ENCODE data around the gene SUB1. TPM values are rescaled to one million over a fixed set of nuclear protein-coding genes. Genes with fewer than 3 reads are reported as not detected.
"Not testable (repeated sequence)": the region's sequence is repeated elsewhere in the genome, so short reads cannot be mapped to it uniquely, and the experiment has no call there.

SUB1 gene
- total RNA-seq, 2 donors from 2014 or later: 195 to 273 TPM

DNA sequence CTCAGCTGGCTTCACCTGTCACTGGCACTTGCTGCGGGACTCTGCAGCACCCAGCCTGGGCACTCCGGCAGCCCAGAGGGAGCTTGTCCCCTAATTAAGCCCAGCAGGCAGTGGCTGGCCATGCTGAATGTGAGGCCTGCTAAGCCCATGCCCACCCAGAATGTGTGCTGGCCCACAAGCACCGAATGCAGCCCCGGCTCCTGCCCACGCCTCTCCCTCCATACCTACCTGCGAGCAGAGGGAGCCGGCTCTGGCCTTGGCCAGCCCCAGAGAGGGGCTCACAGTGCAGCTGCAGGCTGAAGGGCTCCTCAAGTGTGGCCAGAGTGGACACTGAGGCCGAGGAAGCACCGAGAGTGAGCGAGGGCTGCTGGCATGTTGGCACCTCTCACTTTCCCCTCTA lies 32.4 kb upstream of the SUB1 start:
- no peak for ATAC-seq
- peaks cover 3 to 5% of the 10 kb centered on the region in 2 donors for H3K4me1 Mint-ChIP-seq (ENCODE audit: low read depth in 2 of 2)
- no peak for DNase-seq (ENCODE audit: low spot score)
- H3K27ac Mint-ChIP-seq: no peak overlapping the region
- H3K4me3 Mint-ChIP-seq: no peak overlapping the region
- H3K9me3 Mint-ChIP-seq: no peaks in the 10 kb centered on the region
- H3K27me3 Mint-ChIP-seq: peaks cover 0 to 6% of the 10 kb centered on the region in 2 donors
- H3K36me3 Mint-ChIP-seq: no peaks in the 10 kb centered on the region

GRCh38 chr5:32554181-32554780 lies 31.1 kb upstream of the SUB1 start:
- not testable (repeated sequence) for H3K9me3 Mint-ChIP-seq; ATAC-seq; DNase-seq (ENCODE audit: low spot score); H3K4me1 Mint-ChIP-seq (ENCODE audit: low read depth in 2 of 2); H3K4me3 Mint-ChIP-seq; H3K27me3 Mint-ChIP-seq; H3K36me3 Mint-ChIP-seq; H3K27ac Mint-ChIP-seq

DNA sequence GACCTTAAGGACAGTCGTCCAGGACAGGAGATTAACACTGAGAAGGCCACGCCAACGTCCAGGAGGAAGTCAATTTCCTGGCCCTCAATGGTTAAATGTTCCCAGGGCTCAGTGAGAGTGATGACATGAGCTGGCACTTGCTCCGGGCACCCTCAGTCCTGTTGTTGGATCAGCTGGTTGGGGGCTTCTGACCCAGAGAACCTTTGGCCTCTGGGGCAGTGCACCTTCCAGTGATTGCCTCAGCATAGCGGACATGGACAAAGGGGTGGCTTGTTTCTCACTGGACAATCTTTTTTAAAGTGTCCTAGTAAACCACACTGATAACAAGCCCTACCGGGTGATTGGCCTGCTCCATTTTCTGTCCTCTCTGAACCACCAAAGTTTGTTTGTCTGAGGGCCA lies 28.8 kb upstream of the SUB1 start:
- not testable (repeated sequence) for DNase-seq (ENCODE audit: low spot score); H3K4me1 Mint-ChIP-seq (ENCODE audit: low read depth in 2 of 2); H3K27me3 Mint-ChIP-seq; H3K4me3 Mint-ChIP-seq; H3K27ac Mint-ChIP-seq; ATAC-seq; H3K9me3 Mint-ChIP-seq; H3K36me3 Mint-ChIP-seq

DNA sequence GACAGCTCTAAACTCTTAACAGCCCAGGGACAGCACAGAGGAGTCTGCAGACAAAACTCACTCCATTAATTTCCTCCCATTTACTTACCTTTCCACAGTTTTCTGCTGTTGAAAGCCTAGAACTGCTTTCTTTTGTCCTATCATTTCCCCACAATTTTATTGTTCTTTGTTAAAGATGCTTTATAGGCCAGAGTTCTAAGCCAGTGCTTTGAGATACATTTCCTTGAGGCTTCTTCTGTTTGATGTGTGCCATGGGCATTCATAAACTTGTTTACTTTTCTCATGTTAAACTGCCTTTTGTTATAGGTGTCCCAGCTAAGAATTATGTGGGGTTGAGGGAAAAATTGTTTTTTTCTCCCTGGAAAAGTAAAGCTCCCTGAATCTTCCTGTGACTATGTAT lies 25.9 kb upstream of the SUB1 start:
- no peak for ATAC-seq
- Mint-ChIP-seq H3K36me3 (no peaks in the 10 kb centered on the region), H3K4me1 (ENCODE audit: low read depth in 2 of 2) (peaks cover under 1 to 1% of the 10 kb centered on the region in 2 donors), H3K9me3 (no peaks in the 10 kb centered on the region), H3K27me3 (peaks cover 0 to 3% of the 10 kb centered on the region in 2 donors), H3K27ac (no peak overlapping the region), H3K4me3 (no peak overlapping the region)
- DNase-seq (ENCODE audit: low spot score): no peak

DNA sequence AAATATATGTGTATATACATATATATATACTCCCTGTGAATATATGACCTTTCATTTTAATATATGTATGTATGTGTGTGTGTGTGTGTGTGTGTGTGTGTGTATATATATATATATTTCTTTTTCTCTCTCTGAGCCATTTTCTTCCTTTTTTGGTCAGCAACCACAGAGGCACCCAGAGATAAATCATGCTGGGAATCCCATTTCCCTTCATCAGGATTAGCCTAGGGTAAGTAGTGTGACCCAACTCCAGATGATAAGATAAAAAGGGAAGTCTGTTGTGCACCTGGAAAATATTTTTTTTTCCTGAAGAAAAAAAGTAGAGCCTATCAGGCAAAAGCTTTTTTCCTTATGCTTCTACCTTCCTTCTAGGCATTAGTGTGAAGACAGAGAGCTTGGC lies 25.4 kb upstream of the SUB1 start:
- H3K27ac Mint-ChIP-seq: no peak overlapping the region
- no peak overlapping the region for H3K4me3 Mint-ChIP-seq
- peaks cover 0 to 3% of the 10 kb centered on the region in 2 donors for H3K27me3 Mint-ChIP-seq
- ATAC-seq: no peak
- no peaks in the 10 kb centered on the region for H3K4me1 Mint-ChIP-seq (ENCODE audit: low read depth in 2 of 2)
- no peaks in the 10 kb centered on the region for H3K36me3 Mint-ChIP-seq
- DNase-seq (ENCODE audit: low spot score): no peak
- H3K9me3 Mint-ChIP-seq: no peaks in the 10 kb centered on the region

GRCh38 chr5:32562056-32562455 lies 23.3 kb upstream of the SUB1 start:
- Mint-ChIP-seq H3K27me3 (peaks cover 0 to 4% of the 10 kb centered on the region in 2 donors), H3K4me3 (no peak overlapping the region), H3K27ac (no peak overlapping the region), H3K36me3 (no peaks in the 10 kb centered on the region), H3K4me1 (ENCODE audit: low read depth in 2 of 2) (no peaks in the 10 kb centered on the region), H3K9me3 (no peaks in the 10 kb centered on the region)
- ATAC-seq: no peak
- DNase-seq (ENCODE audit: low spot score): no peak

- Mint-ChIP-seq H3K9me3 (no peaks in the 10 kb centered on the region), H3K4me1 (ENCODE audit: low read depth in 2 of 2) (no peaks in the 10 kb centered on the region), H3K27me3 (peaks cover 0 to 2% of the 10 kb centered on the region in 2 donors), H3K36me3 (no peaks in the 10 kb centered on the region), H3K27ac (no peak overlapping the region), H3K4me3 (no peak overlapping the region)
- DNase-seq (ENCODE audit: low spot score) (no peak), ATAC-seq (no peak)
Observed at GRCh38 chr5:32562843-32563242, 22.5 kb upstream of the SUB1 start.

DNA sequence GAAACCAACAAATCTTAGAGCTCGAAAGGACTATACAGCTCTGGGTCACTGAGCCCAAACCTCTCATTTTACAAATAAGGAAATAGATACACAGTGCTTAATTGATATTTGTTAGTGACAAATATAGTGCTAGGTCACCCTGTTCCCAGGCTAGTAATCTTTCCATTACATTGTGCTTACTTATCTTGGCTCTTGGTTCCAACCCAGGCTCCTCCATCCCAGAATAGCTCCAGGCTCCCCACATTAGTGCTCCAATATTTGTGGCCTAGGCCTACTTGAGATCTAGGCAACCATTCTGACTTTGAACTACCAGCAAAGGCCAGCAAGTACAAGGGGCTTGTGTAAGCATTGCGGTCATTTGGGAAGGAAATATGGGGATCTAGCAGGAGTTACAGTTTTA lies 21.7 kb upstream of the SUB1 start:
- no peak overlapping the region for H3K27ac Mint-ChIP-seq
- no peak for ATAC-seq
- no peak overlapping the region for H3K4me3 Mint-ChIP-seq
- DNase-seq (ENCODE audit: low spot score): no peak
- no peaks in the 10 kb centered on the region for H3K9me3 Mint-ChIP-seq
- H3K36me3 Mint-ChIP-seq: no peaks in the 10 kb centered on the region
- peaks cover 0 to 2% of the 10 kb centered on the region in 2 donors for H3K27me3 Mint-ChIP-seq
- no peaks in the 10 kb centered on the region for H3K4me1 Mint-ChIP-seq (ENCODE audit: low read depth in 2 of 2)

DNA sequence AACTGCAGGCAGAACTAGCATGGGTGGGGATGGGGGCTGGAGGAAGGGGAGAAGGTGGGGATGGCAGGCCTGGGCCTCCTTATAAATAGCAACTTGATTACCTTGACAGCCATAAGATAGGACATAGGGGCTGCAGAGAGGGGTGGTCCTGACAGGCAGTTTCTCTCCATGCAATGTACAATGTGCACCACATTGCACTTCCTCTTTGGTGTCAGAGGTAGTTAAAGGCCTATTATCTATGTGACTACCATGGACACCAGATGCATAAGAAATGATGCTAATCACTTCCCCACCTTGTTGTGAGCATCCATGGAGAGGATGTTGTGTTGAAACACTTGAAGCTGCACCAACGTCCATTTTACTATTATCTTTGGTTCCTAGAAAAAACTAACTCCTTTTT lies 20.2 kb upstream of the SUB1 start:
- H3K27me3 Mint-ChIP-seq: peaks cover 0 to 2% of the 10 kb centered on the region in 2 donors
- H3K4me1 Mint-ChIP-seq (ENCODE audit: low read depth in 2 of 2): no peaks in the 10 kb centered on the region
- H3K27ac Mint-ChIP-seq: no peak overlapping the region
- H3K4me3 Mint-ChIP-seq: no peak overlapping the region
- H3K9me3 Mint-ChIP-seq: no peaks in the 10 kb centered on the region
- ATAC-seq (no peak), DNase-seq (ENCODE audit: low spot score) (no peak)
- no peaks in the 10 kb centered on the region for H3K36me3 Mint-ChIP-seq

DNA sequence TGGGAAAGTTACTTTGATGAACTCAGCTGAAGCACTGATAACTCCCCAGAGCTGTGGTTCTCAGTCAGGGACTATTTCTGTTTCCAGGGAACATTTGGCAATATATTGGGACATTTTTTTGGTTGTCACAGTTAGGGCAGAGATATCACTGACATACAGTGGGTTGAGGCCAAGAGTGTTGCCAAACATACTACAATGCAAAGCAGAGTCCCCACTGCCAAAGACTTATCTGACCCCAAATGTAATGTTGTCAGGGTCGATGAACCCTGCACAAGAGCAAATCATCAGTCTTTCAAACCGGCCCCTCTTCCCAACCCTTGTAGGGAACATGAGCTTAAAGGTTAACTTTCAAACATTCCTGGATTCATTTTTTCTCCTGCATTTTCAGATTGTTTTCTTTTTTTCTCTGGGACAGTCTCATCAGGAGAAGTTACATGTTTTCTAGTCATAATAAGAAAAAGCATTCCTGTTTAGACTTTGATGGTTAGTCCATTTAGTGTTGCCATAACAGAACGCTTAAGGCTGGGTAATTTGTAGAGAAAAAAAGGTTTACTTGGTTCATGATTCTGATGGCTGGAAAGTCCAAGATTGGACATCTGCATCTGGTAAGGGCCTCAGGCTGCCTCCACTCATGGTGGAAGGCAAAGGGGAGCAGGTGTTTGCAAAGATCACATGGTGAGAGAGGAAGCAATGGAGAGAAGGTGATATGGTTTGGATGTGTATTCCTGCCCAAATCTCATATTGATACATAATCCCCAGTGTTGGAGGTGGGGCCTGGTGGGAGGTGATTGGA lies 18.8 kb upstream of the SUB1 start:
- Mint-ChIP-seq H3K4me3 (no peak overlapping the region), H3K4me1 (ENCODE audit: low read depth in 2 of 2) (no peaks in the 10 kb centered on the region), H3K27ac (no peak overlapping the region), H3K36me3 (no peaks in the 10 kb centered on the region), H3K9me3 (no peaks in the 10 kb centered on the region), H3K27me3 (peaks cover 0 to 2% of the 10 kb centered on the region in 2 donors)
- ATAC-seq (no peak), DNase-seq (ENCODE audit: low spot score) (no peak)

DNA sequence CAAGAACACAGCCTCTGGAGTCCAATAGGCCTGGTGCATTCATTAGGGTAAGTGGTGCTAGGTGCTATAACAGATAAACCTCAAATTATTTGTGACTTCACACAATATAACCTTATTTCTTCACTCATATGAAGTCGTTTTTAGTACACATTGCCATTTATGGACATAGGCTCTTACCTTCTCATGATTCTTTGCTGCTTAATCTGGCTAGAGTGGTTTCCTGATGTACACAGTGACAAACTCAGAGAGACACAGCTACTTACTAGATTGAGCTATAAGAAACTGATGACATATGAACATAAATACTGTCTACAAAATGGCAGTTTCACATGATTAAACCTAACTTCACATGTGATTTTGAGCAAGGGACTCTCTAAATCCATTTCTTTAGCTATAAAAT lies 14.2 kb upstream of the SUB1 start:
- DNase-seq (ENCODE audit: low spot score): no peak
- ATAC-seq: no peak
- no peaks in the 10 kb centered on the region for H3K36me3 Mint-ChIP-seq
- H3K4me1 Mint-ChIP-seq (ENCODE audit: low read depth in 2 of 2): no peaks in the 10 kb centered on the region
- H3K9me3 Mint-ChIP-seq: no peaks in the 10 kb centered on the region
- no peak overlapping the region for H3K4me3 Mint-ChIP-seq
- H3K27me3 Mint-ChIP-seq: no peaks in the 10 kb centered on the region
- H3K27ac Mint-ChIP-seq: no peak overlapping the region

DNA sequence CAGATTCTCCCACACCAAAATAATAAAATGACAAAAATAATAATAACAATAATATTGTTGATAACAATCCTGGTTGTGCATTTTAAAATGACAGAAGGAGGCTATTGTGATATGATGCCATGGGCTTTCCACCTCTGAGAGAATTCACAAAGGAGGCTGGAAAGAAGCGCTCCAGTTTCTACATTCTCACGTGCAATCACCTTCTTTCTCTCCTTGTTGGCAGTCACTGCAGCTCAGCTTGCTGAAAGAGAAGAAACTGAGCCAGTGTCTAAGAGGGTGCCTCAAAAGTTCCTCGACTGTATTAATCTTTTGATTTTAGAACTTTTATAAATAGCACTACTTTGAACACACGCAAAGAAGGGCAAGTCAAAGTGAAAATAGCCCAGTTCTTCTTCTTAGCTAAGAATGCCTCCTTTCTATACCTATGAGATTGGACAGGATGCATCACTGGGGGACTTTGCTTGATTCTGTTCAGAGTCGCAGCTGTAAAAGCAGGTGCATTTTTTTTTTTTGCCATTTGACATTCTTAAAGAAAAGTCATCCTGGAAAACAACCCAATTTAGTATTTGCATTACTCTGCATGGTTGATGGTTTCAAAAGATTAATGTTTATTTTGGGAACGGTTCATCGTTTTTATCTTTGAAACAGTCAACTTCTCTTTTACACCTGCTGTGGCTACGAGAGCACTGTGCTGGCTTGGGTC lies 12.4 kb upstream of the SUB1 start:
- no peaks in the 10 kb centered on the region for H3K36me3 Mint-ChIP-seq
- DNase-seq (ENCODE audit: low spot score) (no peak), ATAC-seq (no peak)
- H3K4me1 Mint-ChIP-seq (ENCODE audit: low read depth in 2 of 2): no peaks in the 10 kb centered on the region
- H3K27ac Mint-ChIP-seq: no peak overlapping the region
- no peak overlapping the region for H3K4me3 Mint-ChIP-seq
- H3K9me3 Mint-ChIP-seq: no peaks in the 10 kb centered on the region
- peaks cover 0 to 3% of the 10 kb centered on the region in 2 donors for H3K27me3 Mint-ChIP-seq

GRCh38 chr5:32573481-32573854 lies 11.9 kb upstream of the SUB1 start:
- ATAC-seq; H3K4me3 Mint-ChIP-seq; H3K36me3 Mint-ChIP-seq; H3K27ac Mint-ChIP-seq; H3K4me1 Mint-ChIP-seq (ENCODE audit: low read depth in 2 of 2); H3K27me3 Mint-ChIP-seq; DNase-seq (ENCODE audit: low spot score); H3K9me3 Mint-ChIP-seq: not testable (repeated sequence)

DNA sequence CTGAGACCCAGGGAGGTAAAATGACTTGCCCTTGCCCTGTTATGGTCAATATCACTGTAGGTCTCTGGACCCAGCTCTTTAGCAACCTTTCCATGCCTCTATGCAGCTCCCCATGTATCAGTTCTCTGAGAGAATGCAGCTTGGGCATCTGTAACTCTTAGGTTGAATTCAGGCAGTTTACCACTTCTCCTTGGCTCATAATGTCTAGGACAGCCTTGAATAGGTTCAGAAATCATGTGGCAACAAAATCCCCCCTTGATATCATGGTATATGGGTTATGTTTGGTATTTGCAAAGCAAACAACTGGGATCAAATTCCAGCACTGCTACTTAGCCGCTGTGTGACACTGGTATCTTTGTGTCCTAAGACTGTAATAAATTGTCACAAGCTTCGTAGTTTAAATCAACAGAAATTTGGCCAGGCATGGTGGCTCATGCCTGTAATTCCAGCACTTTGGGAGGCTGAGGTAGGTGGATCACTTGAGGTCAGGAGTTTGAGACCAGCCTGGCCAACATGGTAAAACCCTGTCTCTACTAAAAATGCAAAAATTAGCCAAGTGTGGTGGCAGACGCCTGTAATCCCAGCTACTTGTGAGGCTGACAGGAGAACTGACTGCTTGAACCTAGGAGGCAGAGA lies 10.7 kb upstream of the SUB1 start:
- DNase-seq (ENCODE audit: low spot score) (no peak), ATAC-seq (no peak)
- no peak overlapping the region for H3K4me3 Mint-ChIP-seq
- H3K4me1 Mint-ChIP-seq (ENCODE audit: low read depth in 2 of 2): no peaks in the 10 kb centered on the region
- no peaks in the 10 kb centered on the region for H3K36me3 Mint-ChIP-seq
- H3K9me3 Mint-ChIP-seq: no peaks in the 10 kb centered on the region
- peaks cover 0 to 3% of the 10 kb centered on the region in 2 donors for H3K27me3 Mint-ChIP-seq
- H3K27ac Mint-ChIP-seq: no peak overlapping the region

All from natural killer cell treated with Interleukin-12 subunit alpha and Interleukin-12 subunit beta and Interleukin-15 and Interleukin-18, amount 100 ng/mL, for 72 hours (primary cell).